ENCODE results near the gene BLOC1S5.
A peak's percentile ranks its signal among the peaks of the same experiment; 100 is the strongest.
"Not testable (repeated sequence)": the region's sequence is repeated elsewhere in the genome, so short reads cannot be mapped to it uniquely, and the experiment has no call there.

Gene BLOC1S5

DNA sequence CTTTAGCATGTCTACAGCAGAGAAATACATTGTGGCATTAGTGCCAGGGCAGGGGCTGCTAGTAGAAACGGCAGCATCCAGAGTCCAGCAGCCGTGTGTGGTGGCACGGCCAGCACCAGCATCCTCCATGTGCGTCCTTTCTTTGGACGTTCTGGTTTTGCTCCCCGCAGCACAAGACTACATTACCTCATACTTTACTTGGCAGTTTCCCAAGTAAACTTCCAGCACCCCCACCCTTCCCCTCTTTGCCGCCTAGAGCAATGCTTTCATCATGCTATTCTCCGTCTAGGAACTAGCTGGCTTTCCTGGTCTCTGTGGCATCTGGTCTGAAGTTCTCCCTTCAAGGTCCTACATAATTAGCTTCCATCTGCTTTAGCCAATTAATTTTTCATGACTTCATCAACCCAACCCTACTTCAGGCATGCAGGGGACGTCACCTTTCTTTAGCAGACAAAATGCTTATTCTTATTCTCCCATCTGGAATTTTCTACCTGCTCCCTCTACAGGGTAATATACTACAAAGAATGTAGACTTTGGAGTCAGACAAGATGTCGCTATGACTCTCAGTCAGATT, 67.6 kb downstream of the BLOC1S5 start:
- DNase-seq: peak in 1 of 56 donors; percentile 11

GRCh38 chr6:7993952-7994351, 70.2 kb downstream of the BLOC1S5 start:
- DNase-seq: no peak

- DNase-seq: no peak
These were observed 70.8 kb downstream of the BLOC1S5 start for GRCh38 chr6:7993399-7993798.

DNA sequence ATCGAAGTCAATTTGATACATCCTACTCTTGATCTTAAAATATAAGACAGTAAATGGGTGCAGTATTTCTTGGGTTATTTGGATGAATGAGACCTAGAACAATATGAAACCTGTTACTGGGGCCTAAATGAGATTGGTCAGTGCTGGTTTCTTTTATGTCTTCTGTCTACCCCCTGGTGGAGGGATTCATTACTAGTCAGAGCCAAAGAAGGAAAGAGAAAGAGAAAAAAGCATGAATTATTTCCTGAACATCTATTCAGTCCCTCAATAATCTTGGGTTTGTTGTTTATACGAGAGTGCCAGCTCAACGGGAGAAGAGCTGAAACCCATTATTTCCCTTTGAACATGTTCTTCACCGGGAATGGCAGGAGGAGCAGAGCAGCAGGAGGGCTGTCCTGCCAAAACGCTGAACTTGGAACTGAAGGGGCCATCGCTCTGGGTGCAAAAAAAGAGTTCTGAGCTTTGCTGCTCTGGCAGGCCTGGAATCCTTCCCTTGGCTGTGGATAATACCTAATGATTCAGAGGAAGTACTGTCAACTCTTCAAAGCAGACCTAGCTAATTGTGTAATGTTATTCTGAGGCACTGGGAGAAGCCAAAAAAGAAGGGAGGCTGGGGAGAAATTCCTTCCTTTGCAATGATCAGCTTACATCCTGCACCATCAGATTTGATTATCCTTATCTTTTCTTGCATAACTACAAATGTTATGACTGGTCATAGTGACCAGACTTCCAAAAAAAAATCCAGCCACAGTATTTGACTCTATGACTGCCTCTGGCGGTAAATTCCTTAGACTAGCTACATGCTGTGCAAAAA, 72.0 kb downstream of the BLOC1S5 start:
- DNase-seq: no peak

DNA sequence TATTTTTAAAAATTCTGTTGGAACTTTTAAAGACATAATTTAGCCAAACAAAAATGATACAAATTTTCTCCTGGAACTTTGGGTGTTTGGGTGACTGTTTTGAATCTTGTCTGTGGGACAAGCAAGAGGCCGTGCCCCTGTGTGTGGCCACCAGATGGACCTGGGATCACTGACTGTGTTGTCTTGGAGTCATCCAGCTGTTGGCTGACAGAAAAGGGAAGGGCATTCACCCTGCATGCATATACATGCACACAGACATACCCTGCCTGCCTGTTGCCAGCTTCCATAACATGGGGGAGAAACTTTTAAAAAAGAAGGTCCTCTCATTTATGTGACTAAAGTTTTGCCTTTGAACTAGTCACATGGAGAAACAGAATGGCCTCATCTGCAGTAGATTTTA, 72.7 kb downstream of the BLOC1S5 start:
- no peak for DNase-seq

DNA sequence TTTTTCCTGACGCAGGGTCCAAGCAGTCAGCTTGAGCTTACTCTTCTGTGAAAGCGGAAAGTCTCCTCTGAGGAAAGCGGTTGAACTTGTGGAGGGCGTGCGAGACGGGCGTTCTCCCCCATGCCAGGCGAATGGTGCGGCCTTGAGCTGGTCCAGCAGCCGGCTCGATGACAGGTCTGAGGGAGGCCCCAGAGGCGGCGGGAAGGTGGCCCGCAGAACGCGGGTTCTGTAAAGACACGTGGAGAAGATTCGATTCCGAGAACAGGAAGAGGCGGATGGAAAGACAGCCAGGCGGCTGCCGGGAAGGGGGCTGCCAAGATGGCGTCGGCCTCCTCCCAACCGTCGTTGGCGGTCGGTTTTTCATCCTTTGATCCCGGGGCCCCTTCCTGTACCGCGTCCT, 78.0 kb downstream of the BLOC1S5 start:
- no peak for DNase-seq

DNA sequence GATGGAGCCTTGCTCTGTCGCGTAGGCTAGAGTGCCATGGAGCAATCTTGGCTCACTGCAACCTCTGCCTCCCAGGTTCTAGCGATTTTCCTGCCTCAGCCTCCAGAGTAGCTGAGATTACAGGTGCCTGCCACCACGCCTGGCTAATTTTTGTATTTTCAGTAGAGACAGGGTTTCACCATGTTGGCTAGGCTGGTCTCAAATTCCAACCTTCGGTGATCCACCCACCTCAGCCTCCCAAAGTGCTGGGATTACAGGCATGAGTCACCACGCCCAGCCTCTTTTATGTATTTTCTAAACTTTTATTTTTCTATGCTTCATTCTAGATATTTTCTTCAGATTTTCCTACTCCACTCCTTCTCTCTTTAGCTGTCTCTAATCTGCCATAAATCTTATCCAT, 80.2 kb downstream of the BLOC1S5 start:
- not testable (repeated sequence) for DNase-seq

GRCh38 chr6:7979831-7980230, 84.4 kb downstream of the BLOC1S5 start:
- no peak for DNase-seq

DNA sequence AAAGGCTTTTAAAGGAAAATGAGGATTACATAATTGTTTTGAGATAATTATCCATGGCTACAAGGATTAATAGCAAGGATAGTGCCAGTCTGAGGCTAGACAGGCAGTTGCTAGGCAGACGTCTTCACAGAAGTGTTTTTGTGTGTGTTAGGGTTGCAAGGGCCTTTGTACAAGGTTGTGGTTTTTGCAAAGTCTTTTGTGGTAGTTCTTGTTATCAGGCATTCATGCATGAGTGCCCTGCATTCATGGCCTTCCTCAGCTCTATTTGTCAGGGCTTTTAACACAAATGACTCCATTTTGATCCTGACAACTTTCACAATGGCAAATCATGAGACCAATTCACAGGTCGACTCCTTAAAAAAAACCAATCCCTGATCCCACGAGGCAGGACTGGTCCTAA, 85.5 kb downstream of the BLOC1S5 start:
- DNase-seq: no peak

DNA sequence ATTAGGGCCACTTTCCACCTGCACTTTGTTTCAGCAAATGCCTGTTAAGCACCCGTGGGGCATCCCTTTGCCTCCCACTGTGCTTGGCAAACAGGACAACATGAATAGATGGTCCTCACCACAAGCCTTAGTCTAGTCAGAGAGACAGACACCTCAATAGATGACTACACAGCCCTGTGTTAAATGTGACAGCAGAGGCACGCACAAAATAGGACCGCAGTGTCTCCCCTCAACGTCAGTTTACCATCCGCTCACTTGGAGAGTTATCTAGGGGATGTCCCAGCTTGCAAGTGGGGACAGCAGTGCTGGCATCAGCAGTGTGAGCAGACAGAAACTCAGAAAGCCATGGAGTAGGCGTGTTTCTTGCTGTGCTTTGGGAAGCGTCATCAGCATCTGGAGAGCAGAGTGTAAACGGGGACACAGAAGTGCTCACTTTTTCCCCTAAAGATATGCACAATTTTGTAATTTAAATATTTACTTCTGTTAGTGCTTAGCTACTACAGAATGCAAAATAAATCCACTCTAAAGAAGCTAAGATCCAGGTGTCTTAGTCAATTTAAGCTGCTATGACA, 87.6 kb downstream of the BLOC1S5 start:
- peak in 1 of 56 donors; percentile 10 for DNase-seq

GRCh38 chr6:7975764-7976146, 88.4 kb downstream of the BLOC1S5 start:
- DNase-seq: peak in 19 of 56 donors; percentile 5 to 31 (median 20)

- peak in 54 of 56 donors; percentile 11 to 96 (median 70) for DNase-seq
These were observed 89.0 kb downstream of the BLOC1S5 start for GRCh38 chr6:7974938-7975763.

DNA sequence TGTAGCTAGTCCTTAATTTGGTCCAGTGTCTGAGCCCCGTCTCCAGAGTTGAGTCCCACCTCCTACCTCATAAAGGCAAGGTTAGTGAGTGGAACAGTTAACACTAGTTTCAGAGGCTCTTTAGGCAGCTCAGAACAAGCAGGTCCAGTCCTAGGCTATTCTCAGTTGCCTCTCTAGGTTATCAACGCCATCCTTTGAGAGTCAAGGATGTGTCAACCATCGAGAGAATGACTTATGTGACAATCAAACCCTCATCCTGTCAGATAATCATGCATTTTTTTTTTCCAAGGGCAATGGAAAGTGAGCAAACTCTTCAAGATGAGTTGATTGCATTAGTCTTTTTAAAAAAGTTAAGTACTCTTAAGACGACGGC, 89.6 kb downstream of the BLOC1S5 start:
- no peak for DNase-seq

DNA sequence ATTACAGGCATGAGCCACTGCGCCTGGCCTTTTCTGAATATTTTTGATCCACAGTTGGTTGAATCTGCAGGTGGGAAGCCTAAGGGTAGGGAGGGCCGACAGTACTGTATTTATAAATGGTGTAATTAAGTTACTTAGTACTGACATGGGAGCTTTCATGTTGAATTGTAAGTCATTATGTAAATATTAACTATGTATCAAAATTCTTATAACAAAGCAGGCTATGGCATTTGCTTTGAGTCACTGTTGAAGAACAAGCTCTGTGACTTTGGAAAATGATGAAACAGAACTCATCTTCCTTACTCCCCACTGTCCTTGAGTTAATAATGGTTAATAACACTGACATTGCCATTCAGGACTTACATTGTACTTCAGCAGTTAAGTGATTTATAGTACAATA, 90.6 kb downstream of the BLOC1S5 start:
- DNase-seq: no peak

DNA sequence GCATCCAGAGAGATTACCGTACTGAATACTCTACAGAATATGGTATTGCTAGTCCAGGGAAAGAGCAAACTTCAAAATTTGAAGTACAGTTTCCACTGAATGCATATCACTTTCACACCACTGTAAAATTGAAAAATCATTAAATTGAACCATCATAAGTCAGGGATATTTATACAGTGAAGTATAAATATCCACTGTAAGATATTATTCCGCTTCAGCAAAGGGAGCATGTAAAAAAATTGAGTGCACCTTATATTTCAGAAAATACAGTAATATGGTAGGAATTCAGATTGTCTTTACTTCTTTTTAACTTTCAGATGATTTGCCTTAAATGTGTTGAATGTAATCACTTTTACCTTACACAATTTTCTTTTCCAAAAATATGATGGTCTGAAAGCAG, 92.7 kb downstream of the BLOC1S5 start:
- no peak for DNase-seq

- DNase-seq: no peak
These were observed 93.6 kb downstream of the BLOC1S5 start for GRCh38 chr6:7970616-7971015.

Data from nucleus accumbens (tissue), 56 donors.